Adipocyte (in vitro differentiated cells): Measurements from ENCODE around the gene FAM193A.

ENCODE experiments used
- DNase-seq: peaks from one replicate; pipeline ENCODE4 v3.0.0-alpha.2; 2015; ENCODE audit warnings: low read depth
- H3K27me3 ChIP-seq: replicated peaks from 2 replicates; pipeline ENCODE4 v1.7.0; 2013; ENCODE audit warnings: mild to moderate bottlenecking, low read length, moderate library complexity; ENCODE audit not compliant: control insufficient read depth, insufficient read depth
- H3K36me3 ChIP-seq: 2 replicates; pipeline ENCODE4 v1.7.0; 2013; ENCODE audit warnings: low read length, mild to moderate bottlenecking, moderate library complexity; ENCODE audit not compliant: control insufficient read depth, insufficient read depth, severe bottlenecking
- H3K4me1 ChIP-seq: 2 replicates; pipeline ENCODE4 v1.7.0; 2013; ENCODE audit warnings: mild to moderate bottlenecking, low read length, moderate library complexity; ENCODE audit not compliant: control insufficient read depth, insufficient read depth
- H3K4me3 ChIP-seq: 2 replicates; pipeline ENCODE4 v1.7.0; 2013; ENCODE audit warnings: mild to moderate bottlenecking, low read length, moderate library complexity
- H3K9ac ChIP-seq: 2 replicates; pipeline ENCODE4 v1.7.0; 2013; ENCODE audit warnings: mild to moderate bottlenecking, low read length, moderate library complexity
- H3K9me3 ChIP-seq: 2 replicates; pipeline ENCODE4 v1.7.0; 2013; ENCODE audit warnings: mild to moderate bottlenecking, low read length, moderate library complexity; ENCODE audit not compliant: control insufficient read depth

The FAM193A gene

GRCh38 chr4:2698504-2698903 is 162.1 kb downstream of the FAM193A start:
- H3K4me1 ChIP-seq, result no peaks in the 10 kb centered on the region
- H3K36me3 ChIP-seq, result peaks cover 98% of the 10 kb centered on the region
- no peaks in the 10 kb centered on the region for H3K27me3 ChIP-seq
- H3K4me3 ChIP-seq, result no peak overlapping the region
- no peak overlapping the region for H3K9ac ChIP-seq
- no peaks in the 10 kb centered on the region for H3K9me3 ChIP-seq
- no peak for DNase-seq

- Histone ChIP-seq H3K9me3 (no peaks in the 10 kb centered on the region), H3K4me1 (no peaks in the 10 kb centered on the region), H3K4me3 (no peak overlapping the region), H3K36me3 (peaks cover 98% of the 10 kb centered on the region), H3K27me3 (no peaks in the 10 kb centered on the region), H3K9ac (no peak overlapping the region)
- DNase-seq, result no peak
Observed at GRCh38 chr4:2698951-2699505, 162.6 kb downstream of the FAM193A start.

- Histone ChIP-seq H3K4me1 (no peaks in the 10 kb centered on the region), H3K9me3 (no peaks in the 10 kb centered on the region), H3K27me3 (no peaks in the 10 kb centered on the region), H3K9ac (no peak overlapping the region), H3K36me3 (peaks cover 98% of the 10 kb centered on the region), H3K4me3 (no peak overlapping the region)
- no peak for DNase-seq
Observed at GRCh38 chr4:2699534-2699933, 163.1 kb downstream of the FAM193A start.

- H3K4me1 ChIP-seq, result no peaks in the 10 kb centered on the region
- H3K36me3 ChIP-seq, result peaks cover 96% of the 10 kb centered on the region
- DNase-seq, result no peak
- no peaks in the 10 kb centered on the region for H3K9me3 ChIP-seq
- no peak overlapping the region for H3K4me3 ChIP-seq
- no peaks in the 10 kb centered on the region for H3K27me3 ChIP-seq
- no peak overlapping the region for H3K9ac ChIP-seq
Observed at GRCh38 chr4:2700031-2700430, 163.6 kb downstream of the FAM193A start.

GRCh38 chr4:2702361-2702760 is 165.9 kb downstream of the FAM193A start:
- no peak overlapping the region for H3K9ac ChIP-seq
- no peaks in the 10 kb centered on the region for H3K9me3 ChIP-seq
- DNase-seq, result no peak
- peaks cover 79% of the 10 kb centered on the region for H3K36me3 ChIP-seq
- H3K4me3 ChIP-seq, result no peak overlapping the region
- H3K4me1 ChIP-seq, result peaks cover 9% of the 10 kb centered on the region
- no peaks in the 10 kb centered on the region for H3K27me3 ChIP-seq

- no peak overlapping the region for H3K4me3 ChIP-seq
- no peaks in the 10 kb centered on the region for H3K27me3 ChIP-seq
- no peak overlapping the region for H3K9ac ChIP-seq
- H3K36me3 ChIP-seq, result peaks cover 75% of the 10 kb centered on the region
- H3K4me1 ChIP-seq, result peaks cover 9% of the 10 kb centered on the region
- no peak for DNase-seq
- no peaks in the 10 kb centered on the region for H3K9me3 ChIP-seq
Observed at GRCh38 chr4:2702770-2703169, 166.3 kb downstream of the FAM193A start.

GRCh38 chr4:2712261-2712842 is 175.9 kb downstream of the FAM193A start:
- Histone ChIP-seq H3K9ac (no peak overlapping the region), H3K36me3 (peaks cover 19% of the 10 kb centered on the region), H3K4me1 (peaks cover 16% of the 10 kb centered on the region), H3K4me3 (no peak overlapping the region), H3K27me3 (no peaks in the 10 kb centered on the region), H3K9me3 (no peaks in the 10 kb centered on the region)
- no peak for DNase-seq

GRCh38 chr4:2713337-2713736 is 176.9 kb downstream of the FAM193A start:
- peaks cover 20% of the 10 kb centered on the region for H3K36me3 ChIP-seq
- H3K9ac ChIP-seq, result no peak overlapping the region
- no peak overlapping the region for H3K4me3 ChIP-seq
- no peak for DNase-seq
- H3K4me1 ChIP-seq, result peaks cover 16% of the 10 kb centered on the region
- H3K27me3 ChIP-seq, result no peaks in the 10 kb centered on the region
- H3K9me3 ChIP-seq, result no peaks in the 10 kb centered on the region

GRCh38 chr4:2714061-2714770 is 177.8 kb downstream of the FAM193A start:
- Histone ChIP-seq H3K9me3 (no peaks in the 10 kb centered on the region), H3K36me3 (peaks cover 23% of the 10 kb centered on the region), H3K9ac (peak overlapping the region; percentile 6), H3K4me1 (peaks cover 16% of the 10 kb centered on the region), H3K27me3 (no peaks in the 10 kb centered on the region), H3K4me3 (no peak overlapping the region)
- DNase-seq, result peak; percentile 6

GRCh38 chr4:2714918-2715317 is 178.5 kb downstream of the FAM193A start:
- H3K9me3 ChIP-seq, result no peaks in the 10 kb centered on the region
- peak; percentile 21 for DNase-seq
- peaks cover 16% of the 10 kb centered on the region for H3K4me1 ChIP-seq
- no peak overlapping the region for H3K9ac ChIP-seq
- H3K27me3 ChIP-seq, result no peaks in the 10 kb centered on the region
- peaks cover 25% of the 10 kb centered on the region for H3K36me3 ChIP-seq
- H3K4me3 ChIP-seq, result no peak overlapping the region

- no peaks in the 10 kb centered on the region for H3K27me3 ChIP-seq
- no peaks in the 10 kb centered on the region for H3K9me3 ChIP-seq
- H3K4me1 ChIP-seq, result peaks cover 16% of the 10 kb centered on the region
- peaks cover 30% of the 10 kb centered on the region for H3K36me3 ChIP-seq
- H3K9ac ChIP-seq, result no peak overlapping the region
- no peak overlapping the region for H3K4me3 ChIP-seq
- no peak for DNase-seq
Observed at GRCh38 chr4:2715426-2715825, 179.0 kb downstream of the FAM193A start.
